Osteocyte (in vitro differentiated cells): ENCODE measurements around the gene KCNK10. TPM values are rescaled to one million over a fixed set of nuclear protein-coding genes. Genes with fewer than 3 reads are reported as not detected.

Experiments
- DNase-seq: peaks from one replicate; pipeline ENCODE4 v3.0.0; 2021; ENCODE audit warnings: mixed read lengths; ENCODE audit not compliant: unreplicated experiment; ENCODE audit errors: extremely low spot score
- H3K27ac Mint-ChIP-seq: one replicate; pipeline ENCODE4 v1.8.0; 2021; ENCODE audit warnings: mild to moderate bottlenecking, mixed read lengths; ENCODE audit not compliant: unreplicated experiment
- H3K27me3 Mint-ChIP-seq: one replicate; pipeline ENCODE4 v1.8.0; 2021; ENCODE audit warnings: mixed read lengths; ENCODE audit not compliant: unreplicated experiment
- H3K36me3 Mint-ChIP-seq: one replicate; pipeline ENCODE4 v1.8.0; 2021; ENCODE audit warnings: mixed read lengths; ENCODE audit not compliant: unreplicated experiment
- H3K4me1 Mint-ChIP-seq: one replicate; pipeline ENCODE4 v1.8.0; 2021; ENCODE audit warnings: mixed read lengths; ENCODE audit not compliant: unreplicated experiment
- H3K4me3 Mint-ChIP-seq: one replicate; pipeline ENCODE4 v1.8.0; 2021; ENCODE audit warnings: mild to moderate bottlenecking, moderate library complexity, mixed read lengths; ENCODE audit not compliant: unreplicated experiment
- H3K9me3 Mint-ChIP-seq: one replicate; pipeline ENCODE4 v1.8.0; 2021; ENCODE audit warnings: mixed read lengths; ENCODE audit not compliant: unreplicated experiment
- CTCF ChIP-seq: fragments of 200-600 bp; sonication (generic); IDR thresholded peaks from 2 replicates; pipeline ENCODE4 v1.5.0; 2021; ENCODE audit warnings: antibody characterized with exemption, mild to moderate bottlenecking, moderate library complexity
- total RNA-seq: library from RNA; stranded (reverse); gene quantifications from 2 replicates; pipeline ENCODE4 v1.2.1, GENCODE V29; 2021

Gene KCNK10
- total RNA-seq, 1 donor from 2014 or later: not detected

DNA sequence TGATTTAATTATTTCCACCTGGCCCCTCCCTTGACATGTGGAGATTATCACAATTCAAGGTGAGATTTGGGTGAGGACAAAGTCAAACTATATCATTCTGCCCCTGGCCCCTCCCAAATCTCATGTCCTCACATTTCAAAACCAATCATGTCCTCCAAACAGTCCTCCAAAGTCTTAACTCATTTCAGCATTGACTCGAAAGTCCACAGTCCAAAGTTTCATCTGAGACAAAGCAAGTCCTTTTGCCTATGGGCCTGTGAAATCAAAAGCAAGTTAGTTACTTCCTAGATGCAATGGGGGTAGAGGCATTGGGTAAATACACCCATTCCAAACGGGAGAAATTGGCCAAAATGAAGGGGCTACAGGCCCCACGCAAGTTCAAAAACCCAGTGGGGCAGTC lies 31.3 kb upstream of the KCNK10 start:
- Mint-ChIP-seq H3K9me3 (no peaks in the 10 kb centered on the region), H3K27me3 (peaks cover 2% of the 10 kb centered on the region), H3K36me3 (no peaks in the 10 kb centered on the region), H3K27ac (no peak overlapping the region), H3K4me1 (no peaks in the 10 kb centered on the region), H3K4me3 (no peak overlapping the region)
- no peak for DNase-seq
- no peak for TF ChIP-seq CTCF

- Mint-ChIP-seq H3K4me3 (no peak overlapping the region), H3K9me3 (no peaks in the 10 kb centered on the region), H3K27ac (no peak overlapping the region), H3K4me1 (no peaks in the 10 kb centered on the region), H3K36me3 (no peaks in the 10 kb centered on the region), H3K27me3 (peaks cover 2% of the 10 kb centered on the region)
- no peak for DNase-seq
- TF ChIP-seq CTCF: no peak
These were observed 29.6 kb upstream of the KCNK10 start for GRCh38 chr14:88352698-88353097.

DNA sequence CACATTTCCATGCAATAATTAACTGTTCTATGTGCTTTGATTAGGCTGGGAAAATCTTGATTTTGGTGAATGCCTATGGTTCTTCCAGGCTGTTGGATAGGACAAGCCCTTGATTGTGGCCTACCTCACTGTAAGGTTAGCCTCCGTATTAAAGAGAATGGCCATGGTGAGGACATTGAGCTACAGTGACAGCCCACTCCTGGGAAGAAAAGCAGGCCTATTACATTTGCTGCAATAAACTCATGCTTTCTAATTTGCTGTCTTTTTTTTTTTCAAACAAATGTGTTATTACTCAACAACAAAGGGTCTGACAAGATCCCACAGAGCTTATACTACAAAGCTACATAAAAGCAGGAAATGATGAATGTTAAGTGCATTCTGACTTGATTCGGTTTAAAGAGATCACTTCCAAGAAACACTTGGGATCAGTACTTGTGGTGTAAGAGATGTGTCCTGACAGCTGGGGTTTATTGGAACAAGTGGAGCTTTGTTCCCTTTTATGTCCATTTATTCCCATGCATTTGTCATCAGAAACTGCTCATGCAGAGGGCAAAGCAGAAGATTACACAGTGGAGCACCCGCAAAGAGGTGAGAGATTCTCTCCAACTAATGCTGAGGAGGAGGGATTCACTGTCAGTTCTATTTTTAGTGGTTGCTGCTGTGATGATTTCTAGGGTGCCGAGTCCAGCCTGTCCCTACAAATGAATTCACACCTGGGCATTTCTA lies 29.1 kb upstream of the KCNK10 start:
- H3K4me1 Mint-ChIP-seq: no peaks in the 10 kb centered on the region
- peaks cover 2% of the 10 kb centered on the region for H3K27me3 Mint-ChIP-seq
- no peak for DNase-seq
- no peak overlapping the region for H3K27ac Mint-ChIP-seq
- no peaks in the 10 kb centered on the region for H3K9me3 Mint-ChIP-seq
- no peaks in the 10 kb centered on the region for H3K36me3 Mint-ChIP-seq
- no peak overlapping the region for H3K4me3 Mint-ChIP-seq
- TF ChIP-seq CTCF: no peak

- Mint-ChIP-seq H3K36me3 (no peaks in the 10 kb centered on the region), H3K4me1 (no peaks in the 10 kb centered on the region), H3K27me3 (no peaks in the 10 kb centered on the region), H3K27ac (no peak overlapping the region), H3K9me3 (no peaks in the 10 kb centered on the region), H3K4me3 (no peak overlapping the region)
- TF ChIP-seq CTCF: no peak
- DNase-seq: no peak
These were observed 25.5 kb upstream of the KCNK10 start for GRCh38 chr14:88348546-88348945.

- no peaks in the 10 kb centered on the region for H3K36me3 Mint-ChIP-seq
- no peaks in the 10 kb centered on the region for H3K27me3 Mint-ChIP-seq
- no peak for DNase-seq
- H3K4me3 Mint-ChIP-seq: no peak overlapping the region
- TF ChIP-seq CTCF: no peak
- no peaks in the 10 kb centered on the region for H3K9me3 Mint-ChIP-seq
- no peaks in the 10 kb centered on the region for H3K4me1 Mint-ChIP-seq
- no peak overlapping the region for H3K27ac Mint-ChIP-seq
These were observed 23.1 kb upstream of the KCNK10 start for GRCh38 chr14:88346048-88346639.
